ENCODE results near the gene SH2D6.
"Not testable (repeated sequence)": the region's sequence is repeated elsewhere in the genome, so short reads cannot be mapped to it uniquely, and the experiment has no call there.

SH2D6 gene

GRCh38 chr2:85475799-85476490 is 57.4 kb downstream of the SH2D6 start:
- no peak for DNase-seq

- DNase-seq, result no peak
Observed at GRCh38 chr2:85476624-85477023, 58.1 kb downstream of the SH2D6 start.

GRCh38 chr2:85477884-85478283 is 59.4 kb downstream of the SH2D6 start:
- DNase-seq, result no peak

- DNase-seq, result no peak
Observed at GRCh38 chr2:85481818-85482777, 63.6 kb downstream of the SH2D6 start.

GRCh38 chr2:85484615-85485014 is 66.1 kb downstream of the SH2D6 start:
- not testable (repeated sequence) for DNase-seq

- DNase-seq, result no peak
Observed at GRCh38 chr2:85485815-85486214, 67.3 kb downstream of the SH2D6 start.

All from NCI-H1417 (cell line).